Measurements from ENCODE around the gene ADAM8.

GRCh38 chr10:133294189-133294588 lies 17.5 kb upstream of the ADAM8 start:
- TF ChIP-seq RAD21 (IDR thresholded peaks at IDR 0.05; ENCODE audit: low read length) (no peak), CTCF (conservative IDR thresholded peaks at IDR 0.05; ENCODE audit: low read depth, low read length) (no peak), POLR2A (IDR thresholded peaks at IDR 0.05; ENCODE audit: low read depth, low read length) (no peak)
